Gastroesophageal sphincter (tissue), 4 donors: ENCODE results near the gene SLFNL1. TPM values are rescaled to one million over a fixed set of nuclear protein-coding genes. Genes with fewer than 3 reads are reported as not detected.

Experiments used
- ATAC-seq: fragments of 150-250 bp; one replicate; pipeline ENCODE4 v1.9.1; 2016; ENCODE audit warnings: mild to moderate bottlenecking, moderate library complexity
- H3K27ac ChIP-seq, 4 donors: fragments of 200-600 bp; sonication (generic) in 3 of 4; 1 replicate in 3 of 4; 2 replicates in 1 of 4; pipeline ENCODE4 v1.5.1; 2016 to 2019
- H3K27me3 ChIP-seq: fragments of 200-600 bp; sonication (generic); one replicate; pipeline ENCODE4 v1.5.1; 2019
- H3K36me3 ChIP-seq, 2 donors: fragments of 200-600 bp; sonication (generic); one replicate each; pipeline ENCODE4 v1.5.1; 2019; ENCODE audit warnings: control low read depth in 1 of 2
- H3K4me1 ChIP-seq, 3 donors: fragments of 200-600 bp; sonication (generic); 1 replicate in 2 of 3; 2 replicates in 1 of 3; pipeline ENCODE4 v1.5.1; 2016 to 2019; ENCODE audit warnings: control low read depth in 2 of 3
- H3K4me3 ChIP-seq, 2 donors: fragments of 200-600 bp; sonication (generic); one replicate each; pipeline ENCODE4 v1.5.1; 2019; ENCODE audit warnings: mild to moderate bottlenecking in 1 of 2, moderate library complexity in 1 of 2
- H3K9me3 ChIP-seq, 3 donors: fragments of 200-600 bp; sonication (generic); one replicate each; pipeline ENCODE4 v1.5.1; 2017 to 2019; ENCODE audit warnings: control low read depth in 2 of 3
- EP300 ChIP-seq: sonication (generic); formaldehyde crosslinking; IDR thresholded peaks from one replicate; pipeline ENCODE4 v1.6.1; 2017; ENCODE audit warnings: antibody characterized with exemption, mild to moderate bottlenecking
- POLR2A ChIP-seq, 2 donors: fragments of 450-650 bp; IDR thresholded peaks; one replicate each; pipeline ENCODE4 v1.6.1; 2017; ENCODE audit warnings: antibody characterized with exemption in 2 of 2, mild to moderate bottlenecking in 2 of 2, moderate library complexity in 1 of 2
- POLR2AphosphoS5 ChIP-seq: sonication (generic); formaldehyde crosslinking; IDR thresholded peaks from one replicate; pipeline ENCODE4 v1.6.1; 2017; ENCODE audit warnings: antibody characterized with exemption
- WGBS, 2 donors: methylation state at CpG; one replicate each; pipeline ENCODE4 v1.1.5; 2018; ENCODE audit warnings: low coverage in 1 of 2; 5-methylcytosine and 5-hydroxymethylcytosine counted together
- total RNA-seq, 4 donors: library from RNA; depleted of rRNA; stranded (reverse); fragments of >200 nt; gene quantifications; one replicate each; pipeline ENCODE4 v1.1.0, GENCODE V29; 2016
- TF ChIP-seq, protein P1 (sequence below), 4 experiments: fragments of 200-600 bp in 2 of 4; fragments of 450-650 bp in 2 of 4; sonication (generic) in 1 of 4; IDR thresholded peaks; one replicate each; pipeline ENCODE4 v1.5.1; 2017 to 2019; ENCODE audit warnings: antibody characterized with exemption in 4 of 4, mild to moderate bottlenecking in 2 of 4, moderate library complexity in 2 of 4

SLFNL1 gene
- total RNA-seq, 4 donors from 2014 or later, result 0.35 to 0.81 (median 0.41) TPM

DNA sequence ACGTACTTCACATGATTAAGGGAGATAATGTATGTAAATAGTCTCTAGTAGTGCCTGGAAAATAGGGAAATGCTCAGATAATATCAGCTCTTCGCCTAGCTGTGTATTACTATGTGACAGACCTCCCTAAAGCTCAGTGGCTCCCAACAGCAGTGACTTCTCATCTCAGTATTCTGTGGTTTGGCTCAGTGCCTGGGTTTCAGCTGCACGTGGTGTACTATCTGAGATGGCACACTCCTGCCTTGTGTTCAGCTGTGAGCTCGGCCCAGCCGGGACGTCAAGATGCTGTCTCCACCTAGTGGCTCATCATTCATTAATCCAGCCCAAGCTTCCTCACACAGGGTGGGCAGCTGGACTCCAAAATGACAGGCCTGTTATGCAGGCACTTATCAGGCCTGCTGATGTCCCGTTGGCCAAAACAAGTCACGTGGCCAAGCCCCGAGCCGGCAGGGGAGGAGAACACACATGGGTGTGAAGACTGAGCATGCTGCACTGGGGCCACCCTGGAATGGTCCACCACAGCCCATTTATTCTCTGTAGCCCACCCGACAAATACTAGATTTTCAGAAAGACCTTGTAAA, 17.8 kb downstream of the SLFNL1 start:
- TF ChIP-seq EP300 (no peak), POLR2A (IDR thresholded peaks at IDR 0.05) (no peak), POLR2AphosphoS5 (peak; percentile 73)
- TF ChIP-seq, protein P1, sequence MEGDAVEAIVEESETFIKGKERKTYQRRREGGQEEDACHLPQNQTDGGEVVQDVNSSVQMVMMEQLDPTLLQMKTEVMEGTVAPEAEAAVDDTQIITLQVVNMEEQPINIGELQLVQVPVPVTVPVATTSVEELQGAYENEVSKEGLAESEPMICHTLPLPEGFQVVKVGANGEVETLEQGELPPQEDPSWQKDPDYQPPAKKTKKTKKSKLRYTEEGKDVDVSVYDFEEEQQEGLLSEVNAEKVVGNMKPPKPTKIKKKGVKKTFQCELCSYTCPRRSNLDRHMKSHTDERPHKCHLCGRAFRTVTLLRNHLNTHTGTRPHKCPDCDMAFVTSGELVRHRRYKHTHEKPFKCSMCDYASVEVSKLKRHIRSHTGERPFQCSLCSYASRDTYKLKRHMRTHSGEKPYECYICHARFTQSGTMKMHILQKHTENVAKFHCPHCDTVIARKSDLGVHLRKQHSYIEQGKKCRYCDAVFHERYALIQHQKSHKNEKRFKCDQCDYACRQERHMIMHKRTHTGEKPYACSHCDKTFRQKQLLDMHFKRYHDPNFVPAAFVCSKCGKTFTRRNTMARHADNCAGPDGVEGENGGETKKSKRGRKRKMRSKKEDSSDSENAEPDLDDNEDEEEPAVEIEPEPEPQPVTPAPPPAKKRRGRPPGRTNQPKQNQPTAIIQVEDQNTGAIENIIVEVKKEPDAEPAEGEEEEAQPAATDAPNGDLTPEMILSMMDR (IDR thresholded peaks at IDR 0.05), result peak in 3 of 4 experiments; percentile 55 to 67 (median 58)
- Histone ChIP-seq H3K36me3 (peaks cover 0 to 87% of the 10 kb centered on the region in 2 donors), H3K4me1 (peaks cover 0 to 27% (median 5%) of the 10 kb centered on the region in 3 donors), H3K27ac (peak overlapping the region in 3 of 4 donors; percentile 27 to 49 (median 33)), H3K27me3 (no peaks in the 10 kb centered on the region), H3K9me3 (no peaks in the 10 kb centered on the region), H3K4me3 (no peak overlapping the region)
- ATAC-seq, result peak; percentile 95
- 36 to 71% methylated on average over 2 to 4 of the region's 11 CpGs for WGBS, 2 donors

DNA sequence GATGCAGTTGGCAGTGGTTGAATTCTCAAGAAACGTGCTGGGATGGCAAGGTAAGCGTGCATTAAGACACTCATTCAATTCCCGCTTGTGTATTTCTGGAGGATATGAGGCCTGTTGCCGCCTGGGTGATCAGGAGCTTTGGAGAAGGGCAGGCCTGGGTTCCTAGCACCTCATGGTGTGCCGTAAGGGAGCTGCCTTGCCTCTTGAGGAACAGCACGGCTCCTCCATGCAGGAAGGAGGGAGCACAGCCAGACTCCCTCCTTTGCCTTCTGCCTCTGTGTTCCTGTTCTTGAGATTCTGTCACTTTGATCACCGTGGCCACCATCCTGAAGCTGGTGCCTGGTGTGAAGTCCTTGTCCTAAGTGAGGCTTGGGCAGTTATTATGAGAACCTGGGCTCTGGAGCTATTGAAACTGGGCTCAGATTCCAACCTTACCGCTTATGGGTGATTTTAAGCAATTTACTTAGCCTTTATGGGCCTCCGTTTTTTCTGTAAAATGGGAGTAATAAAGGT, 18.3 kb downstream of the SLFNL1 start:
- Histone ChIP-seq H3K36me3 (peaks cover 0 to 87% of the 10 kb centered on the region in 2 donors), H3K4me3 (no peak overlapping the region), H3K9me3 (no peaks in the 10 kb centered on the region), H3K27ac (peak overlapping the region in 3 of 4 donors; percentile 27 to 49 (median 33)), H3K4me1 (peaks cover 0 to 27% (median 5%) of the 10 kb centered on the region in 3 donors), H3K27me3 (no peaks in the 10 kb centered on the region)
- WGBS, 2 donors, result 83 to 93% methylated on average over 5 of the region's 9 CpGs
- TF ChIP-seq POLR2AphosphoS5 (no peak), POLR2A (IDR thresholded peaks at IDR 0.05) (no peak), EP300 (no peak)
- TF ChIP-seq, protein P1 (IDR thresholded peaks at IDR 0.05), result no peak
- ATAC-seq, result no peak

DNA sequence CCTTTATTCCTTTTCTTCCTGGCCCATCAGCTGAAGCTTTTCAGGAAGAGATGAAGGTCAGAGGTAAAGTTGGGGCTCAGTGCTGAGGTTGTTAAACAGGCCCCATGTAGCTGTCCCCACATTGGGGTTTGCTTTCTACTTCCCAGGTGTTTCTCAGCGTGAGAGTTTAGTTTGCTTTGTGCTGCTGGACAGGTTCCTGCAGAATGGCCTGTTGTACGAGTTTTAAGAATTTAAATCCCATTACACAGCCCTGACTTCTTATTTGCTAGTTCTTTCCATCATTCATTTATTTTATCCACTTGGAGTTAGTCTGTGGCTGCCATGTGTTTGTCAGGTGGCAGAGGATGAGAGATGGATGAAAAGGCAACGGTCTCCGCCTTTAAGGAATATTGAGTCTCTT, 22.9 kb downstream of the SLFNL1 start:
- Histone ChIP-seq H3K4me1 (peaks cover 0 to 19% (median 5%) of the 10 kb centered on the region in 3 donors), H3K27ac (no peak overlapping the region), H3K27me3 (no peaks in the 10 kb centered on the region), H3K36me3 (peaks cover 0 to 94% of the 10 kb centered on the region in 2 donors), H3K4me3 (no peak overlapping the region), H3K9me3 (no peaks in the 10 kb centered on the region)
- TF ChIP-seq, protein P1 (IDR thresholded peaks at IDR 0.05), result no peak
- TF ChIP-seq POLR2AphosphoS5 (no peak), EP300 (no peak), POLR2A (IDR thresholded peaks at IDR 0.05) (no peak)
- ATAC-seq, result no peak
- 56 to 93% methylated on average over 2 to 4 of the region's 4 CpGs for WGBS, 2 donors

DNA sequence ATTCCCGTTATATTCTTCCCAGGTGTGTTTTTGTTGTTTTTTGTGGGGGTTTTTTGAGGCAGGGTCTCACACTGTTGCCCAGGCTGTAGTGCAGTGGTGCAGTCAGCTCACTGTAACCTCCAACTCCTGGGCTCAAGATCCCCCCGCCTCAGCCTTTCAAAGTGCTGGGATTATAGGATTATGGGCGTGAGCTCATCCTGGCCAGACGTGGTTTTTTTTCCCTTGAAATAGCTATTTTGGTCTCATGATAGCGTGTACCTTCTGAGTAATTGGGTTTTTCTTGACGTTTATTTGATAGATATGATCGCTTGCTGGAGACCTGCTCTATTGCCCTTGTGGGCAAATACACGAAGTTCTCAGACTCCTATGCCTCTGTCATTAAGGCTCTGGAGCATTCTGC, 24.4 kb downstream of the SLFNL1 start:
- H3K36me3 ChIP-seq, result peaks cover 0 to 96% of the 10 kb centered on the region in 2 donors
- no peaks in the 10 kb centered on the region for H3K9me3 ChIP-seq
- H3K4me1 ChIP-seq, result peaks cover 0 to 4% (median 0%) of the 10 kb centered on the region in 3 donors
- H3K4me3 ChIP-seq, result no peak overlapping the region
- 88 to 95% methylated on average over 3 to 6 of the region's 8 CpGs for WGBS, 2 donors
- TF ChIP-seq EP300 (no peak), POLR2A (IDR thresholded peaks at IDR 0.05) (no peak), POLR2AphosphoS5 (no peak)
- TF ChIP-seq, protein P1 (IDR thresholded peaks at IDR 0.05), result no peak
- no peak overlapping the region for H3K27ac ChIP-seq
- no peak for ATAC-seq
- no peaks in the 10 kb centered on the region for H3K27me3 ChIP-seq

DNA sequence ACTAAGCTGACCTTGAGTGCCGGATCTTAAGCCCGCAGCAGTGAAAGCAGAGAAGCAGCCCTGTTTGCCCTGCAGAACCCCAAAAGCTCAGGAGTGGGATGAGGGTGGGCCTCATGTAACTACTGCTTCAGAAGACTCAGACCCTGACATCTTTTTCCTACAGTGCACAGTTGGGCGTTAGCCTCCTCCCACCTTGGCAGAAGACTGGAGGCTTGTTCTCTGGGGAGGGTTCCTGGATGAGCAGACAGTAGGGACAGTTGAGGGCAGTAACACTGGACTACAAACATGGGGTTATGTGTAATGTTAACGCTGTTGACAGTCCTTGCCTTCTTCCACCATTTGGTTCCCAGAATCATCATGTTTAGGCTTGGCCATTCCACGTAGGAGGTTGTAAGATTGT, 32.5 kb downstream of the SLFNL1 start:
- no peak for TF ChIP-seq POLR2AphosphoS5
- TF ChIP-seq POLR2A (IDR thresholded peaks at IDR 0.05), result no peak
- no peak for TF ChIP-seq EP300
- TF ChIP-seq, protein P1 (IDR thresholded peaks at IDR 0.05), result no peak
- H3K9me3 ChIP-seq, result no peaks in the 10 kb centered on the region
- H3K4me1 ChIP-seq, result peaks cover 0 to 20% (median 0%) of the 10 kb centered on the region in 3 donors
- H3K27ac ChIP-seq, result no peak overlapping the region
- H3K36me3 ChIP-seq, result peaks cover 0 to 97% of the 10 kb centered on the region in 2 donors
- H3K4me3 ChIP-seq, result no peak overlapping the region
- no peaks in the 10 kb centered on the region for H3K27me3 ChIP-seq
- no peak for ATAC-seq
- WGBS, 2 donors, result 97% methylated on average over 3 of the region's 5 CpGs; no CpG with 5 or more reads in 1 of the 2 donors
